Esophagus squamous epithelium (tissue), 5 donors: Measurements from ENCODE around the gene MRPL33. TPM values are rescaled to one million over a fixed set of nuclear protein-coding genes. Genes with fewer than 3 reads are reported as not detected.
A peak's percentile ranks its signal among the peaks of the same experiment; 100 is the strongest.

Source experiments
- DNase-seq: peaks from one replicate; lab custom pipeline; 2025; lab: John Stamatoyannopoulos, UW
- H3K27ac ChIP-seq, 4 donors: fragments of 200-600 bp; sonication (generic); one replicate each; pipeline ENCODE4 v1.5.1; 2016 to 2019; ENCODE audit warnings: mild to moderate bottlenecking in 1 of 4
- H3K27me3 ChIP-seq, 4 donors: fragments of 200-600 bp; sonication (generic); 1 replicate in 3 of 4; 2 replicates in 1 of 4; pipeline versions ENCODE4 v1.5.1 to v1.6.0; 2017 to 2021; ENCODE audit warnings: antibody characterized with exemption in 1 of 4
- H3K36me3 ChIP-seq, 3 donors: fragments of 200-600 bp; sonication (generic); one replicate each; pipeline ENCODE4 v1.5.1; 2016 to 2019
- H3K4me1 ChIP-seq, 3 donors: fragments of 200-600 bp; sonication (generic); one replicate each; pipeline ENCODE4 v1.5.1; 2017 to 2019
- H3K4me3 ChIP-seq, 4 donors: fragments of 200-600 bp; sonication (generic); 1 replicate in 3 of 4; 2 replicates in 1 of 4; pipeline ENCODE4 v1.5.1; 2016 to 2019; ENCODE audit warnings: mild to moderate bottlenecking in 2 of 4, moderate library complexity in 1 of 4
- H3K9me3 ChIP-seq, 3 donors: fragments of 200-600 bp; sonication (generic); one replicate each; pipeline ENCODE4 v1.5.1; 2016 to 2019
- POLR2A ChIP-seq, 4 donors: fragments of 450-650 bp; IDR thresholded peaks; one replicate each; pipeline ENCODE4 v1.6.1; 2017; ENCODE audit warnings: antibody characterized with exemption in 4 of 4, mild to moderate bottlenecking in 4 of 4, moderate library complexity in 3 of 4
- WGBS, 2 donors: methylation state at CpG; one replicate each; pipeline ENCODE4 v1.1.5; 2018; 5-methylcytosine and 5-hydroxymethylcytosine counted together
- intact Hi-C: fragments of 100-400 bp; cut with DNase I; formaldehyde crosslinking; loops from one replicate; pipeline ENCODE4 v1.15.0; 2022
- total RNA-seq, 4 donors: library from RNA; depleted of rRNA; stranded (reverse); fragments of >200 nt; gene quantifications; one replicate each; pipeline ENCODE4 v1.1.0, GENCODE V29; 2016
- TF ChIP-seq, protein P1 (sequence below), 6 experiments: fragments of 450-650 bp in 4 of 6; fragments of 200-600 bp in 2 of 6; sonication (generic) in 2 of 6; IDR thresholded peaks; one replicate each; pipeline ENCODE4 v1.5.1; 2016 to 2019; ENCODE audit warnings: antibody characterized with exemption in 6 of 6, mild to moderate bottlenecking in 4 of 6, moderate library complexity in 4 of 6
- donor health status: DM: yes; HTN: yes; CAD: no.

MRPL33 gene
- total RNA-seq, 4 donors from 2014 or later, result 50.4 to 114 (median 70.9) TPM

- WGBS, 2 donors, result 86 to 90% methylated on average over 1 to 2 of the region's 2 CpGs
- no peak overlapping the region for H3K27ac ChIP-seq
- DNase-seq, result no peak
- intact Hi-C loops, result no loop called here
- no peak overlapping the region for H3K4me3 ChIP-seq
- H3K36me3 ChIP-seq, result no peaks in the 10 kb centered on the region
- no peak for TF ChIP-seq POLR2A (IDR thresholded peaks at IDR 0.05)
- TF ChIP-seq, protein P1, sequence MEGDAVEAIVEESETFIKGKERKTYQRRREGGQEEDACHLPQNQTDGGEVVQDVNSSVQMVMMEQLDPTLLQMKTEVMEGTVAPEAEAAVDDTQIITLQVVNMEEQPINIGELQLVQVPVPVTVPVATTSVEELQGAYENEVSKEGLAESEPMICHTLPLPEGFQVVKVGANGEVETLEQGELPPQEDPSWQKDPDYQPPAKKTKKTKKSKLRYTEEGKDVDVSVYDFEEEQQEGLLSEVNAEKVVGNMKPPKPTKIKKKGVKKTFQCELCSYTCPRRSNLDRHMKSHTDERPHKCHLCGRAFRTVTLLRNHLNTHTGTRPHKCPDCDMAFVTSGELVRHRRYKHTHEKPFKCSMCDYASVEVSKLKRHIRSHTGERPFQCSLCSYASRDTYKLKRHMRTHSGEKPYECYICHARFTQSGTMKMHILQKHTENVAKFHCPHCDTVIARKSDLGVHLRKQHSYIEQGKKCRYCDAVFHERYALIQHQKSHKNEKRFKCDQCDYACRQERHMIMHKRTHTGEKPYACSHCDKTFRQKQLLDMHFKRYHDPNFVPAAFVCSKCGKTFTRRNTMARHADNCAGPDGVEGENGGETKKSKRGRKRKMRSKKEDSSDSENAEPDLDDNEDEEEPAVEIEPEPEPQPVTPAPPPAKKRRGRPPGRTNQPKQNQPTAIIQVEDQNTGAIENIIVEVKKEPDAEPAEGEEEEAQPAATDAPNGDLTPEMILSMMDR (IDR thresholded peaks at IDR 0.05), result no peak
- no peaks in the 10 kb centered on the region for H3K27me3 ChIP-seq
- H3K4me1 ChIP-seq, result peaks cover 4 to 26% (median 7%) of the 10 kb centered on the region in 3 donors
- H3K9me3 ChIP-seq, result no peaks in the 10 kb centered on the region
These were observed 36.9 kb downstream of the MRPL33 start for GRCh38 chr2:27808418-27808817.

DNA sequence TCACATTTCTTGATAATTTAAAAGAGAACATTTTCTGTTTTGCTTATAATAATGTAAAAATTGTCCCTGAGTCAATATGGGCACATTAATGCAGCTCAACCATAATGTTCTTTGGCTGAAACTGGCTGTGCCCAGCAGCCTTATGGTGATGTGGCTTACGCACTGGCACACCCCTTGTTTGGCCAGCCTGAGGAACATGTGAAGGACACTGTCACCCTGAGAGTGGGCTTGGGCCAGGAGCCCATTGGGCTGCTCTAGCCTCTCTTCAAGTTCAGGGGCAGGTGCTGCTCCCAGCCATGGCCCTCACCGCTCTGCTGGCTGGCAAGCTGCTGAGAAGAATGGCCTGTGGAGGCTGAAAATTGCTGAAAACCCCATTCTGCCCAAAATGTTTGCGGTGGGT, 37.5 kb downstream of the MRPL33 start:
- Histone ChIP-seq H3K4me1 (peaks cover 4 to 26% (median 7%) of the 10 kb centered on the region in 3 donors), H3K36me3 (no peaks in the 10 kb centered on the region), H3K9me3 (no peaks in the 10 kb centered on the region), H3K4me3 (no peak overlapping the region), H3K27me3 (no peaks in the 10 kb centered on the region), H3K27ac (no peak overlapping the region)
- no peak for TF ChIP-seq POLR2A (IDR thresholded peaks at IDR 0.05)
- TF ChIP-seq, protein P1 (IDR thresholded peaks at IDR 0.05), result no peak
- DNase-seq, result no peak
- WGBS, 2 donors, result 96% methylated on average over 2 to 3 of the region's 3 CpGs
- intact Hi-C loops, result no loop called here

DNA sequence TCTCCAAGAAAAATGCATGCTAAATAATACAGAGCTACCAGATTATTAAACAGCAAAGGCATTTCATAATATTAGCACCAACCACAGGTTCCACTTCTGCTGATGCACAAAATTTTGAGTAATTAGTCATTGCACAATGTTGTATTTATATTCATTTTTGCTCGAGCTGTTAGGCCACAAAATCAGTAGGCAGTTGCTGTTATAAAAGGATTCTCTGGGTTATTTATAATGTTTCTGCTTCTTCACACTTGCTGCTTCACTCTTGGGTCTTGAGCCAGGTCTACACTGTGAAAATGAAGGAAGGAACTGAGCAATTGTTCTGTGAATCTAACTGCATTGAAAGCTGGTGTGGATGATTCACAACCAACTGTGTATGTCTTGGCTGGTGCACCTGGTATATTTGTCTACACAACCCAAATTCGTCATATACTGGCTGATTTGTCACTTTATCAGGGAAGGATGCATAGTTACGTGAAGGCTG, 38.3 kb downstream of the MRPL33 start:
- H3K27ac ChIP-seq, result peak overlapping the region in 2 of 4 donors; percentile 6 to 58

GRCh38 chr2:27810455-27810854, 38.9 kb downstream of the MRPL33 start:
- H3K4me1 ChIP-seq, result peaks cover 4 to 26% (median 7%) of the 10 kb centered on the region in 3 donors
- WGBS, 2 donors, result 80 to 84% methylated on average over 3 of the region's 3 CpGs
- no peak overlapping the region for H3K4me3 ChIP-seq
- no peaks in the 10 kb centered on the region for H3K27me3 ChIP-seq
- no peaks in the 10 kb centered on the region for H3K36me3 ChIP-seq
- intact Hi-C loops, result no loop called here
- no peaks in the 10 kb centered on the region for H3K9me3 ChIP-seq
- TF ChIP-seq POLR2A (IDR thresholded peaks at IDR 0.05), result no peak
- TF ChIP-seq, protein P1 (IDR thresholded peaks at IDR 0.05), result no peak
- no peak overlapping the region for H3K27ac ChIP-seq
- no peak for DNase-seq

More for the DNA sequence above, 38.3 kb downstream of the MRPL33 start:
- intact Hi-C loops, result no loop called here
- H3K9me3 ChIP-seq, result no peaks in the 10 kb centered on the region
- DNase-seq, result no peak
- peaks cover 4 to 26% (median 7%) of the 10 kb centered on the region in 3 donors for H3K4me1 ChIP-seq
- no peaks in the 10 kb centered on the region for H3K36me3 ChIP-seq
- TF ChIP-seq, protein P1 (IDR thresholded peaks at IDR 0.05), result no peak
- TF ChIP-seq POLR2A (IDR thresholded peaks at IDR 0.05), result no peak
- H3K27me3 ChIP-seq, result no peaks in the 10 kb centered on the region
- WGBS, 2 donors, result 19 to 21% methylated on average over 3 of the region's 3 CpGs
- H3K4me3 ChIP-seq, result no peak overlapping the region

- peaks cover 4 to 23% (median 7%) of the 10 kb centered on the region in 3 donors for H3K4me1 ChIP-seq
- no peaks in the 10 kb centered on the region for H3K9me3 ChIP-seq
- H3K27me3 ChIP-seq, result no peaks in the 10 kb centered on the region
- intact Hi-C loops, result no loop called here
- 89 to 95% methylated on average over 1 of the region's 1 CpG for WGBS, 2 donors
- no peak overlapping the region for H3K27ac ChIP-seq
- TF ChIP-seq POLR2A (IDR thresholded peaks at IDR 0.05), result no peak
- TF ChIP-seq, protein P1 (IDR thresholded peaks at IDR 0.05), result no peak
- no peaks in the 10 kb centered on the region for H3K36me3 ChIP-seq
- no peak for DNase-seq
- no peak overlapping the region for H3K4me3 ChIP-seq
These were observed 40.2 kb downstream of the MRPL33 start for GRCh38 chr2:27811768-27812167.
